CD4-positive, alpha-beta T cell treated with Interleukin-4 for 1 hour (primary cell): ENCODE data around the gene ACAT1.
"Not testable (repeated sequence)": the region's sequence is repeated elsewhere in the genome, so short reads cannot be mapped to it uniquely, and the experiment has no call there.

Experiments
- DNase-seq, 2 donors: peaks; one replicate each; pipeline ENCODE4 v3.0.0-alpha.2; 2020 to 2022

ACAT1 gene

GRCh38 chr11:108121274-108122155 is at the start of gene ACAT1:
Gene ACAT1 (plus strand): TSS chr11:108121567. CDS start chr11:108121607, 40 bp downstream.
- peak; percentile 91 to 94 for DNase-seq

- no peak for DNase-seq
Observed at GRCh38 chr11:108084811-108085210, 36.6 kb upstream of the ACAT1 start.

- DNase-seq = no peak
Observed at GRCh38 chr11:108085672-108086071, 35.7 kb upstream of the ACAT1 start.

- DNase-seq = no peak
Observed at GRCh38 chr11:108092134-108092533, 29.2 kb upstream of the ACAT1 start.

- no peak for DNase-seq
Observed at GRCh38 chr11:108093128-108093904, 28.1 kb upstream of the ACAT1 start.

- DNase-seq = no peak
Observed at GRCh38 chr11:108097179-108097578, 24.2 kb upstream of the ACAT1 start.

- no peak for DNase-seq
Observed at GRCh38 chr11:108101090-108101775, 20.1 kb upstream of the ACAT1 start.

GRCh38 chr11:108111126-108111525 is 10.2 kb upstream of the ACAT1 start:
- DNase-seq = no peak

GRCh38 chr11:108112057-108112456 is 9.3 kb upstream of the ACAT1 start:
- DNase-seq = no peak

GRCh38 chr11:108115500-108116140 is 5.7 kb upstream of the ACAT1 start:
- DNase-seq = no peak

- peak in 1 of 2 donors; percentile 57 for DNase-seq
Observed at GRCh38 chr11:108117746-108118371, 3.5 kb upstream of the ACAT1 start.

- DNase-seq = not testable (repeated sequence)
Observed at GRCh38 chr11:108120936-108121273, 462 bp upstream of the ACAT1 start.

- no peak for DNase-seq
Observed at GRCh38 chr11:108122166-108122628, 830 bp downstream of the ACAT1 start.

GRCh38 chr11:108125096-108125495 is 3.7 kb downstream of the ACAT1 start:
- DNase-seq = no peak

GRCh38 chr11:108128772-108129171 is 7.4 kb downstream of the ACAT1 start:
- DNase-seq = no peak

GRCh38 chr11:108131993-108132392 is 10.6 kb downstream of the ACAT1 start:
- no peak for DNase-seq

- DNase-seq = not testable (repeated sequence)
Observed at GRCh38 chr11:108132993-108133538, 11.7 kb downstream of the ACAT1 start.

- DNase-seq = peak in 1 of 2 donors; percentile 36
Observed at GRCh38 chr11:108135845-108136544, 14.6 kb downstream of the ACAT1 start.

GRCh38 chr11:108137212-108137611 is 15.8 kb downstream of the ACAT1 start:
- DNase-seq = no peak

GRCh38 chr11:108142304-108142703 is 20.9 kb downstream of the ACAT1 start:
- DNase-seq = no peak

GRCh38 chr11:108144615-108145014 is 23.2 kb downstream of the ACAT1 start:
- DNase-seq = no peak
